DMS79 (cell line): ENCODE measurements around the gene UBE2M.

ENCODE experiments used
- DNase-seq: peaks from one replicate; lab custom pipeline; 2025; lab: John Stamatoyannopoulos, UW

UBE2M gene

DNA sequence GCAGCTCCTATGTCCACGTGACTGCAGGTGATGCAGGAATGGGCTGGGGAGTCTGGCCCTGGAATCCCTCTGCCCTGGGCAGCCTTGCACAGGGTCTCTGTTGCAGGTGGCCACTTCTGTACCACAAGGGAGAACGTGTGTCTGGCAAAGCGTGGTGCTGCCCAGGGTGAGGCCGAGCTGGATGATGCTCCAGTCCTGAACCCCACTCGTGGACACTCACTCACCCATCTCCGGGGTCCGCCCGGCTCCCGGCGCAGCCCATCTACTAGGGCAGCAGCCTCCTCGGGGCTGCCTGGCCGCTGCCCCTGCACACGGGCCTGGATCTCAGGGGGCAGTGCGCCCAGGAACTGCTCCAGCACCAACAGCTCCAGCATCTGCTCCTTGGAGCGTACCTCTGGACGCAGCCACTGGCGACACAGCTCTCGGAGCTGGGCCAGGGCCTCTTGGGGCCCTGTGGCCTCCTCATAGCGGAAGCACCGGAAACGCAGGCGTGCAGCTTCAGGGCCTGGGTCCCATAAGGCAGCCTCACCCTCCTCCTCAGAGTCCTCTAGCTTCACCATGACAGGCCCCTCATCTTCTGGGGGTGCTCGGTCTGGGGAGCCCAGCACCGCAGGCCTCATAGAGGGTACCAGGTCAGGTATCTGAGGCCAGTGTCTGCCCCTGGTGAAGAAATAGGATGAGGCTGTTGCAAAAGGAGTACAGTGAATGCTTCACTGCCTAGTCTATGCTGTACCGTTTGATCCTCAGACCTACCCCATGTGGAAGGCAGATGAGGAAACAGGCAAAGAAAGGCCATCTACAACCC lies 12.6 kb upstream of the UBE2M start:
- no peak for DNase-seq

DNA sequence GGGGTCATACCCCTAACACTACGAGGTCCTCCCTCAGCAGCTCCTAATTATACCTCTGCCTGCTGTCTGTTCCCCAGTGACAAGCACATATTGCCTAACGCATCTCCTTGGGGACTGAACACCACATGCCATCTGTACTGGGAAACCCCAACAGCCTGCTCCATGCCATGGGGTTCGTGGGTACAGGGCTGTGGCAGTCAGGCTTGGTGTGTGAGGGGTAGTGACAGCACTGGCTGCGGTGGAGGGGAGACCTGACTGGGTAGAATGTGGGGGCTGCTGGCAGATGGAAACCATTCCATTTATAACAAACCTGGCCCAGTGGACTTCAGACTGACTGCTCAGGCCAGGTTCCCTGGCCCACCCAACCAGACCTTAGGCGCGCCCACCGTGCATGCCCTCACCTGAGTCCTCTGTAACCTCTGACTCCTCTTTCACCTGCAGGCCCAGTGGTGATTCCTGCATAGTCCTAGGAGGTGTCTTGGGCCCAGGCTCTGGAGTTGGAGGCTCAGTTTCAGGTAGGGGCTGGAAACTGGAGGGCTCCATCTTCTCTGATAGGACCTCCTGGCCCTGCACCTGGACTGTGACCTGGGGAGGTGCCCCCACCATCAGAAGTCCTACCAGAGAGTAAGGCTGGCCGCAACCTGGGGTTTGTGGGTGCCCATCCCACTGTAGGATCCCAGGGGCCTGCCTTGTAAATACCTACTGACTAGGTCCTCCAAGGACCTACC lies 11.7 kb upstream of the UBE2M start:
- no peak for DNase-seq

DNA sequence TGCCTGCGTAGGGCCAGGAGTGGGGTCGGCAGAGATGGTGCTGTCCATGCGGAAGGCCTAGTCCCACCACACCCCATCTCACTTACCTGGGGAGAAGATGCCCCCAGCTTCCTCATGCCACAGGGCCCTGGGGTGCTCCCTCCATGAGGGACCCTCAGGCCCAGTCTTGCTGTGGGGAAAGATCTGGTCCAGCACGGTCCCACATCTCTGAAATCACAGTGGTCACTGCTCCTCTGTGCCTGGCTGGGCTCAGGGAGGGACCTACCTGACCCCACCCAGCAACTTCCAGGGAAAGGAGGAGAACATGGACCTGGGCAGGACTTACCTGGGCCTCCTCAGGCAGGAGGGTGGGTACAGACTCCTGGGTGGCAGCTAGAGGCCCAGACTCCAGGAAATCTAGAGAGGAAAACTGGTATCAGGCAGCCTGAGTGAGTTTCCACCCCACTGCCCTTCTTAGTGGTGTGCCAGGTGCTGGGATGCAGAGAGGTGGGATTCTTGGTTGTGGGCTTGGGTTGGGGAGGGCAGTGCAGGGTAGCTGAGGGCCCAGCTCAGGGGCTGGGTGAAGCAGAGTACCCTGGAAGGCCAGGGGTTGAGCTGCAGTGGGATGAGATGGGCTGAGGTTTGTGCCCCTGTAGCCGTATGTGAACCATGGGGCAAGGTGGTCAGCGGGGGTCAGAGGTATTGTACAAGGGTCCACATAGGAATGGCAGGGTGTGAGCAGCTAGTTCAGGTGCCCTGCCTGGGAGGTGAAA lies 11.0 kb upstream of the UBE2M start:
- DNase-seq = no peak

DNA sequence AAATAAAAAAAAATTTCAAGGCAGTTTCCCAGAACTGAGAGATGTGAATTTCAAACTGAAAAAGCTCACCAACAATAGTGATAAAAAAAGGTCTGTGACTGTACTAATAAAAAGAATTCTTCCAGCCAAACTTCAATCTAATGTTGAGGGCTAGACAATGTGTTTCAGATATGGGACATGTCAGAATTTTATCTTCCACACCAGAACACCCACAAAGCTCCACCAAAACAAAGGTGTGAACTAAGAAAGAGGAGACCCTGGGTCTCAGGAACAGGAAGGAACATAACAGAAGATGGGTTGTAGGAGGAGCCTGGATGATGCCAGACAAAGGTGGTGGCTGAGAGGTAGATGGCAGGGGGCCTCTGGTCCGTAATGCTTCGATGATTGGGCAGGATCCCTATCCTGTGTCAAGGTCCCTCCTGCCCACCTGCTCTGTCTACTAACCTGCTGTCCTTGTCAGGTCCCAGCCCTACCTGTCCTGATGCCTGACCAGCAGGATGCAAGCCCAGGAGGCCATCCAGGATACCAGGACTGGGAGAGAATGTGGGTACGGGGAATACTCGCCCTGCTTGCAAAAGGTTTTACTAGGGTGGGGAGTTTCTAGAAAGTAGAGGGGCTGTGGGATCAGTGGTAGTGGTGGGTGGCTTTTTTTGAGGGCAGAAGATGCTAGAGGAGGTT lies 10.2 kb upstream of the UBE2M start:
- DNase-seq = no peak

DNA sequence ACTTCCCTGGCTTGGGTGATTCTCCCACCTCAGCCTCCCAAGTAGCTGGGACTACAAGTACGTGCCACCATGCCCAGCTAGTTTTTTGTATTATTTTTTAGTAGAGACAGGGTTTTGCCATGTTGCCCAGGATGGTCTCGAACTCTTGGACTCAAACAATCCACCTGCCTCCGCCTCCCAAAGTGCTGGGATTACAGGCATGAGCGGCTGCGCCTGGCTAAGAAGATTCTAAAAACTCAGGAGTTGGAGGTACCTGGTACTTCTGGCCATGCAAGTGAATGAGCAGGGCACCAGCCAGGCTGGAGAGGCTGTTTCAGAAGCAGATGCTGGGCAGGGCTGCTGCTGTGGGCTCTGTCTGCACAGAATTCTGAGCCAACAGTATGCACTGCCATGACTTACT lies 8.6 kb upstream of the UBE2M start:
- DNase-seq = no peak

DNA sequence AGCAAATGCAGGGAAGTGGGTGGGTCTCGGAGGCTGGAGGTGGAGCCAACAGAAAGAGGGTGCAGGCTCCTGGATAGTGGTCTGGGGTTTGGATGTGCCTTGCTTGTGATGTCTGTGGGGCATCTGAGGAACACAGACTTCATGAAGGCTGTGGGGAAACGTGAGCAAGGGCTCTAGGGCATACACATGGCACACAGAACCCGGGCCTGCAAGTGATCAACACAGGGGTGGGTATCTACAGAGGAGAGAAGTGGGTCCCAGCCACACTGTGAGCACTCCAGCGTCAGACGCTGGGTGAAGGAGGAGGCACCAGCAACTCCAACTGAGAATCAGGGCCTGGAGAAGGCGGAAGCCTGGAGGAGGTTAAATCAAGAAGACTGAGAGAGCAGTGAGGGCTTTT lies 5.4 kb upstream of the UBE2M start:
- no peak for DNase-seq

DNA sequence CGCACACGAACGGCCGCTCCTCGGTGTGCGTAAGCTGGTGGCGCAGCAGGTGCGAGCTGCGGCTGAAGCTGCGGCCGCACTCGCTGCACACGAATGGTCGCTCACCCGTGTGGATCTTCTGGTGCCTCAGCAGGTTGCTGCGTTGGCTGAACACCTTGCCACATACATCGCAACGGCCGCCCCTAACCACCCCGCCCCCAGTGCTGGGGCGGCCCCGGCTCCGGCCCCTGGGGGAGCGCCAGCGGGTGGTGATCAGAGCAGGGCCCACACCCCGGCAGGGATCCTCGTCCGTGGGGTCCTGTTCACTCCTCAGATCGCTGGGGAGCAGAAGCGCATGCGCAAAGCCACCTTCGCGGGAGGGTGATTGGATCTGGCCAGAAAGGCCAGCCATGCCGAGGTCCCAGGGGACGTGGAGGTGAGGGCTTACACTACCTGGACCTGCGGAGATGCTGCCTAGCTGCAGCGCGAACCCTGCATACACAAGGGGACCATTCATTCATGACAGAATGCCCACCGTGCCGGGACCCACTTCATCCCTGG lies 4.7 kb upstream of the UBE2M start:
- DNase-seq = no peak

DNA sequence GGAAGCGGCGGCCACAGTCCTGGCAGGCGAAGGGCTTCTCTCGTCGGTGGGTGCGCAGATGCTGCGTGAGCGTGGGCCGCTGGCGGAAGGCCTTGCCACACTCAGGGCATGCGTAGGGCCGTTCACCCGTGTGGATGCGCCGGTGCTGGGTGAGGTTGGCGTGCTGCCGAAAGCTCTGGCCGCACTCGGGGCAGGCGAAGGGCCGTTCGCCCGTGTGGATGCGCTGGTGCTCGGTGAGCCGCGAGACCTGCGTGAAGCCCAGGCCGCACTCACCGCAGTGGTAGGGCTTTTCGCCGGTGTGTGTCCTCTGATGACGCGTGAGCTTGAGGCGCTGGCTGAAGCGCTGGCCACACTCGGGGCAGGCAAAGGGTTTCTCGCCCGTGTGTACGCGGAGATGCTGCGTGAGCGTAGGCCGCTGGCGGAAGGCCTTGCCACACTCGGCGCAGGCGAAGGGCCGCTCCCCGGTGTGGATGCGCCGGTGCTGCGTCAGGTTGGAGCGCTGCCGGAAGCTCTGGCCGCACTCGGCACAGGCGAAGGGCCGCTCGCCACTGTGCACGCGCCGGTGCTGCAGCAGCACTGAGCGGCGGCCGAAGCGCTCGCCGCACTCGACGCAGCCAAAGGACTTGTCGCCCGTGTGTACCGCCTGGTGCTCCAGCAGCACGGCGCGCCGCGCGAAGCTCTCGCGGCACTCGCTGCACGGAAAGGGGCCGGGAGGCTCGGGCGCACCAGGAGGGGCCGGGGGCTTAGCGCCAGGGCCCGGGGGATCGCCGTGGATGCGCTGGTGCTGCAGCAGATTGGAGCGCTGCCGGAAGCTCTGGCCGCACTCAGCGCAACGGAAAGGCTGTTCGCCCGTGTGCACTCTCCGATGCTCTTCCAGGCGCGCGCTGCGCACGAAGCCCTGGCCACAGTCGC lies 4.0 kb upstream of the UBE2M start:
- no peak for DNase-seq

DNA sequence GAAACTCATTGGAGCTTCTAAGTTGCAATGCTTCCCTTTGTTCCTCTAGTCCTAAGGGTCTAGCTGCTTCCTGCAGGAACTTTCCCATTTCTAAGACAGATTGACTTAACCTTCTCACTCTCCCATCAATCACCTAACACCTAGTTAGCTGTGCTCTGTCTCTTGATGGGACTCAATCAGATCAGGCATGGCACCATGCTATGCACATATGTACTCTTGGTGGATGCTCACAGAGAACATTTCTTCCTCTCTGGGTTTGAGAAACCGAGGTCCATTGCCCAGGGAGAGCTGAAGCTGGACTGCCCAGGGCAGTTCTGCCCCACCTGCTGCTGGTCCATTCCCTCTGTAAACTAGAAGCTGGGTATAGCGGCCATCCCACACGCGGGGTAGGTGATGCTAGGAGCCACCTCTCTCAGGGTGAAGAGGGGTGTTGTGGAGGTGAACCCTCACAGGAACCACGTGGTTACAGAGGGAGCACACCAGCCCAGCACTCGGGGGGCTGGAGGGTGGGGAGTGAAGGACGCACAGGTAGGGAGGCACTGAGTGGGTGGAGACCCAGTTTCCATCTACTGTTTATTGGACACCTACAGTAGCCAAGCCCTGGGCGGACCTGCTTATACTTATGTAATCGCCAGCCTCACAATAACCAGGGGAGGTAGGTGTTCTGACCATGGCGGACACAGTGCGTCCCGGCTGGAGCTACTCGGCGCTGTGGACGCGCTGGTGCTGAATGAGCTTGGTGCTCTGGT lies 3.1 kb upstream of the UBE2M start:
- DNase-seq = no peak

DNA sequence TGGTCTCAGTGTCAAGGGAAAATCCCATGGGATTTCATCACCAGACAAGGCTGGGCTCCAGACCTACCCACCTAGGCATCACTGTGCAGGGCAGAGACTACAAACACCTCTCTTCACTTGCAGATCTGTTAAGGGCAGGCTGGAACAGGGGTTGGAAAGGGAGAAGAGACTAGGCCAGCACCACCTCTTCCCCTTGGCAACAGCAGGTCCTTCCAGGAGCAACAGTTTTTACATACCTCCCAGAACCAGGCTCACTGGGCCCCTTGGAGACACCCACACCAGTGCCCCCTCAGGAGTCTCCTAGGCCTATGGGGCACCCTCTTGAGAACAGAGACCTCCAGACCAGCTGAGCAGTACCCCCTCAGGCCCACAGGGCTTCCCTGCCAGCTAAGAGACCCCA lies 2.5 kb upstream of the UBE2M start:
- DNase-seq = no peak

DNA sequence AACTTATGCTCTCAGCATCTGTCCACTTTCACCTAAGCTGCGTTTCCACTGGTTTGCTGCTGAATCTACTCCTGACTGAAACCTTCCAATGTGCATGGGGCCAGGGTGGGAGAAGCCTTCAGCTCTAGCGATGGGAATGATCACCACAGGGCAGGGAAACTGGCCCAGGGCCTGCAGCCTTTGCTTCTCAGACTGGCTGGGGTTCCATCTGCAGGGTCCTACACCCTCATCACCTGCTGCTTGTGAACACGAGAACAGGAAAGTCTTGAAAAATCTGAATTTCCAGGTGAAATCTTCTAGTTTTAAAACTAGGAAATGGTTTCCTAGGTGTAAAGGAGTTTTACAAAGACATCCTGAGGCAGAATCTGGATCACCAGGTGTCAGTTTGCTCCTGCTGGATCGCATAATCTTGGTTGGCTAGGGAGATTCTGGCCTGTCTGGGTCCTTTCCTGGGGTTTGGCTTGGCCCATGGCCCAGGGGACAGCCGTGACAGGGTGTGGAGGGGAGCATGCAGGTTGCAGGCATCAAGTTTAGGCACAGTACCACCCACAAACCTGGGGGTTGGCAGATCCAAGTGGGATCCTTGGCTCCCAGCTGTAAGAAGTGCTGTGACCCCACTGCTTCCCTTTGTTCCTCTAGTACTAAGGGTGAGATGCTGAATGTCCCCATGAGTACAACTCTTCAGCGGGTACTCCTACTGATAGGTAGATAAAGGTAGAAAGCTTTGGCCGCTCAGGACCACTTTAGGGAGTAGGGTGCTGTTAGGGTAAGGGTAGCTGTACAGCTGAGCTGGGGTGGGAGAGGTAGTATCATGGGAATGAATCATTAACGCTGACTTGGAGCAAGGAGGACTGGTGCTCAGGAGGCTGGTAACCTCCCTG lies 1.8 kb upstream of the UBE2M start:
- no peak for DNase-seq

DNA sequence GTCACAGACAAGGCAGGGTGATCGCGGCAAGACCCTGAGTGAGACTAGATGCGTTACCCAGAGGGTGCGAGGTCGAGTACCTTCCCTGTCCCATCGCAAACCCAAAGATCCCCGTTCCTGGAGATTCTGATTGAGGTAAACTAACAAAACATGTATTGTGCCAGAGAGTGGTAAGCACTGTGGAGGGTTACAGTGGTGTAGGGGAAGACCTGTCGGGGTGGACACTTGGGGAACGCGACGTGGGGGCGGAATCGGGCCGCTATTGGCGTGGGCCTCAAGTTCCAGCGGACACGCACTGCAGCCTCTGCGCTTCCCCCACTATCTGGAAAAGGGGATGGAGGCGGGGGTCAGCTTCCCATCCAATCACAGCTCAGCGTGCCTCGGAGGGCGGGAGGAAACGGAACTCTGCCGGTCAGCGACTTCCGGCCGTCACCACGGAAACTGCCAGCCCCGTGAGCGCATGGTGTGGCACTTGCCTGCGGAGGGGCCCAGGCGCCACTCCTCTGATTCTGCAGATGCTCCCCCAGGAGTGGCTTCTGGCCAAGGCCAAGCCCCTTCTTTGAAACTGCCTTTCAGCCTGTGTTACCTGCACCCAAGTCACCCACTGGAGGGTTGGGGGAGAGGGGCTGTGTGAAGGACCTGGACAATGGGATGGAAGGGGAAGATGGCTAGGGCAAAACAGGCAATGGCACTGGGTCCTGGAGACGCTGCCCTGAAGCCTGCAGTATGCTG lies 1.0 kb upstream of the UBE2M start:
- DNase-seq = no peak

DNA sequence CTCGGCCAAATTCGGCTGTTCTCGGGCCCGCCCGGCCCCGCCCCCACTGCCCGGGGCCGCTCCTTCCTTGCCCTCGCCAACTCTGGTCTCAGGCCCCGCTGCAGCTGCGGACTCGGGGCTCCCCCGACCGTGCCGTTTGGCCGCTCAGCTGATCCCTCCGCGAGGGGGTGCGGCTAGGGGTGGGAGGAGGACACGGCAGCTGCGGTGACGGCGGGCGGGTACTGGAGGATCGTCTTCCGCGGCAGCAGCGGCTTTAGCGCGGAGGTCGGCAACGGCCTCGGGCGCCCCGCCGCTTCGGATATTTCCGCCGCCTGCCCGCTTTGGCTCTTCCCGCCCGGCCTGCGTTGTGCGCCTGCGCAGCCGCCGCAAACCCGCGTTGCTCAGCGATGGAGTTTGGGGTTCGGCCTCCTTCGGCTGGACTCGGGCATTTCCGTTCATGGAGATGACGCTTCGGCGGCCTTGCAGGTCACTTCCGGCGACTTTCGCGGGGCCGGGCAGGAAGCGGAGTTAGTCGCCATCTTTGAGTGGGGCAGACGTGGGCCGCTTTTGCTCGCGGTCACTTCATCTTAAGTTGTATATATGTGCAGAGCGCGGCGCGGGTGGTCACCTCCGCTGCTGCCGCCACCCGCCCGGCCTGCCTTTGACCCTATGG lies 338 bp upstream of the UBE2M start:
- DNase-seq = no peak

DNA sequence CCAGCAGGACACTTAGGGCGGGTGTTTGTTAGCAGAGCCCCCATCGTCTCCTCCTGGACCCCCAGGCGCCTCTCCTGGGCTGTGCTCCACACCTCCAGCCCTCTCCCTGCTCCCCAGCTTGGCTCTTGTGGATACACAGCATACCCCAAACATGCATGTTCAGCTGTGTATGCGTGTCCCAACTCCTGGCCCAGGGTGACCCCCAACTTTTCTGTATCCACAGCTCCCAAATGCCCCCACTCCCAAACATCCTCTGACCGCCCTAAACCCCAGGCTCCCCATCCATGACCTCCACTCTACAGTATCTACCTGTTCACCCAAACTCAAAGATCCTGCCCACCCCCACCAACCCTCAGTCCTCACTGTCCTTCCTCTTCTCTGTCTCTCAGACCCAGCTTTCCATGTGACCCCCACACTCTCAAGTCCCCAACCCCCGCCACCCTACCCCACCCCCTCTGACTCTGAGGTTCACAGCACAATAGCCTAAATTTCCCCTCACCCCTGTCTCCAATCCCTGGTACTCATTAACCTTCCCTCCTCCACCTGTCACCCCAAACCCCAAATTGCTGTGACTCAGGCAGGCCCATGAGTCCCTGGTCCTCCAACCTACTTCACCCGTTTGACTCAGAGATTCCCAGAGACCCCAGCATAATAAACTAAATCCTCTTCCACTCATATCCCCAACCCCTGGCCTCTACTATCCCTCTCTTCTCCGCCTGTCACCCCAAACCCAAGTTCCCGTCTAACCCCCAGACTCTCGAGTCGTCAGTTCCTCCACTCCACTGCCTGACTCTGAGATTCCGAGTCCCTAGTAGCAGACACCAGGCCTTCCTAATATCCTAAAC lies 968 bp downstream of the UBE2M start:
- DNase-seq = no peak

DNA sequence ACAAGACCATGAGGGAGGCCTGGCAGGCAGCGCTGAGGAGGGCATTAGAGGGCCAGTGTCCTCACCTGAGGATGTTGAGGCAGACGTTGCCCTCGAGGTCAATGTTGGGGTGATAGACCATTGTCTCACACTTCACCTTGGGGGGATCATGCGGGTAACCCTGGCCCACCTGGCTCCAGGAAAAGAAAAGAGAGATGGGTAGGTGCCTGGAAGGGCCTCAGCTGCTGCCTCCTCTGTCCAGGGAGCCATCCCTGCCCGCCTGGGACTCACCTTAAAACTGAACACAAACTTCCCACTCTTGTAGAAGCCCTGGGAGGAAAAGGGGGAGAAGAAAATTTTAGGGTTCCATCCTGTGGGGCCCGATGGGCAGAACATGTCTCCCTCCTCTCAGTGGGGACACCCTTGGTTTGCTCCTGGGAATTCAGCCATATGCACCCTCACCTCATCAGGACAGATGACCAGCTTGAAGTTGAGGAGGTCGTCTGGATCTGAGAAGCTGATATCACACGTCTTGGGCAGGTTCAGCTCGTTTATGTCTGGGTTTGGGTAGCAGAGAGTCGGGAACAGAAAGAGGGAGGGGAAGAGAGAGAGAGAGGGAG lies 1.7 kb downstream of the UBE2M start:
- DNase-seq = no peak

DNA sequence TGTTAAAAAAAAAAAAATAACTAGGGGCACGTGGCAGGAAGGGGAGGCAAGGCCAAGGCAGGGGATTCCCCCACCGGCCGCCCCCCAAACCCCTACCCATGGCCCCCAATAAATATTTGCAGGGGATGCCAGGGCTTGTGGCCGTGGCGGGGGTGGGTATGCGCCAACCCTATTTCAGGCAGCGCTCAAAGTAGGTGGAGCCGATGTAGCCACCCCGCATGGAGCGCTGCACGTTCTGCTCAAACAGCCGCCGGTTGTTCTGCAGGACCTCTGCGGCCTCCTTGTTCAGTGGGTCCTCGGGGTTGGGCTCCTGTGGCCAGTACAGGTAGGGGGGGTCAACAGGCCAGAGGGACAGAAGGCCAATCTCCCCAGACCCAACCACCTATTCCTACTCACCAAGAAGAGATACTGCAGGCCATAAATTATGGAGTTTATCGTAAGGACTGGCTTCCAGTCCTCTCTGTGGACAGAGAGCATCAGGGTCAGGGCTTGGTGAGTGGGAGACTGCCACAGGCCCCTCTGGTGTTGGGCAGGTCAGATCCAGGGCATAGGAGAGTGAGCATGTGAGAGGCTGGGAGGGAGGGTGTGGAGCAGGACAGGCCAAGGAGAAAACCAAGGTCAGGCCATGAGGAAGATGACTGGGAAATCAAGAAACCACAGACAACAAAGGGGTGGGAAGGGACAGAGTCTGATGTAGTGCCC lies 2.3 kb downstream of the UBE2M start:
- no peak for DNase-seq
